ENCODE measurements around the gene CD59. TPM values are rescaled to one million over a fixed set of nuclear protein-coding genes. Genes with fewer than 3 reads are reported as not detected.
A peak's percentile ranks its signal among the peaks of the same experiment; 100 is the strongest.
"Not testable (repeated sequence)": the region's sequence is repeated elsewhere in the genome, so short reads cannot be mapped to it uniquely, and the experiment has no call there.

Gene CD59
- total and polyA plus RNA-seq, 2 of the 4 experiments (the other 2 are of a cell fraction) = 765 to 1,140 TPM

DNA sequence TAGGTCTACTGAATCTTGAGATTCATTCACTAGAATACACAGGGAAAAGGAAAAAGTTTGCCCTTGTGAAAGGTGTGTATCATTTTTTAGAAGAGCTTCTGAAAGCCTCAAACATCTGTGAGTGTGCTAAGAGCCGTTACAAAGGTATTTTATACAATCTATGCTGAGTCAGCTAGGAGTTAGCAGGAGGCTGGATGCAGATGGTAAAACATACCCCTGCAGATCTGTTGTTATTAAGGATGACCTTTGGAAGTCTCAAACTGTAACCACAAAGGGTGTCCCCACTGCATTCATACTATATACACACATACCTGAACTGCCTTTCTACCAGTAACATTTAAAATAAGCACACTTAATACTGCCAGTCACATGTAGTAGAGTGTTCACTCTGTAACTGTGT, 27.2 kb downstream of the CD59 start:
- H3K79me1 ChIP-seq (ENCODE audit: low read depth in 1 of 2, low read length in 2 of 2) = peaks cover 41 to 90% of the 10 kb centered on the region in 2 experiments
- ChIA-PET POLR2A (ENCODE audit: unreplicated experiment) (no interaction called here), CTCF (no interaction called here)
- no peak overlapping the region for H3K18ac ChIP-seq (ENCODE audit: low read depth, low read length)
- H3K36me3 ChIP-seq (ENCODE audit: control insufficient read depth, insufficient read depth, low read length) = peaks cover 37% of the 10 kb centered on the region
- no peak overlapping the region for H2BK5ac ChIP-seq (ENCODE audit: low read depth, low read length, poor library complexity, severe bottlenecking)
- H4K5ac ChIP-seq (ENCODE audit: low read depth, low read length) = no peak overlapping the region
- no peak overlapping the region for H4K8ac ChIP-seq (ENCODE audit: low read depth in 2 of 2, low read length in 2 of 2)
- H3K4me3 ChIP-seq (ENCODE audit: insufficient read depth, low read depth, low read length) = no peak overlapping the region
- no peak overlapping the region for H2BK120ac ChIP-seq (ENCODE audit: low read depth, low read length)
- H3K9me3 ChIP-seq (ENCODE audit: control insufficient read depth, insufficient read depth, low read length) = no peaks in the 10 kb centered on the region
- peaks cover 21% of the 10 kb centered on the region; the same call in 1 of the 2 replicates for H4K20me1 ChIP-seq (ENCODE audit: insufficient read depth, low read length)
- in situ Hi-C loops (cut with MboI; ENCODE audit: low sequenced_read_pairs) = no loop called here
- H3K4me1 ChIP-seq (ENCODE audit: control insufficient read depth, insufficient read depth, low read length) = peaks cover 13% of the 10 kb centered on the region
- no peak overlapping the region for H2AK5ac ChIP-seq (ENCODE audit: low read depth, low read length)
- H3K9me1 ChIP-seq (ENCODE audit: insufficient read depth, low read length) = peaks cover 34% of the 10 kb centered on the region
- no peak overlapping the region for H2AK9ac ChIP-seq (replicated peaks; ENCODE audit: low read depth, low read length, poor library complexity)
- no TSS peak for BruUV-seq (replicated peaks)
- TF ChIP-seq BHLHE40 (IDR thresholded peaks at IDR 0.05; ENCODE audit: low read depth, low read length) (no peak), MAFK (IDR thresholded peaks at IDR 0.05; ENCODE audit: low read depth, low read length) (peak; percentile 88)
- TF ChIP-seq, protein P1, sequence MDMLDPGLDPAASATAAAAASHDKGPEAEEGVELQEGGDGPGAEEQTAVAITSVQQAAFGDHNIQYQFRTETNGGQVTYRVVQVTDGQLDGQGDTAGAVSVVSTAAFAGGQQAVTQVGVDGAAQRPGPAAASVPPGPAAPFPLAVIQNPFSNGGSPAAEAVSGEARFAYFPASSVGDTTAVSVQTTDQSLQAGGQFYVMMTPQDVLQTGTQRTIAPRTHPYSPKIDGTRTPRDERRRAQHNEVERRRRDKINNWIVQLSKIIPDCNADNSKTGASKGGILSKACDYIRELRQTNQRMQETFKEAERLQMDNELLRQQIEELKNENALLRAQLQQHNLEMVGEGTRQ (IDR thresholded peaks at IDR 0.05; ENCODE audit: low read depth, low read length) = no peak
- dilution Hi-C loops (cut with HindIII; ENCODE audit: low sequenced_read_pairs, unreplicated experiment) = no loop called here
- no peak overlapping the region for H3K4ac ChIP-seq (ENCODE audit: low read depth, low read length)
- no peak overlapping the region for H3K14ac ChIP-seq (replicated peaks; ENCODE audit: low read depth, low read length)
- DNase-seq = peak; percentile 58
- H2AFZ ChIP-seq (replicated peaks; ENCODE audit: low read length, poor library complexity) = no peak overlapping the region
- ATAC-seq (ENCODE audit: low read depth) = peak; percentile 36
- no peak overlapping the region for H4K91ac ChIP-seq (ENCODE audit: insufficient read depth, low read depth, low read length)
- H3K56ac ChIP-seq (ENCODE audit: extremely low read depth, insufficient read depth, low read length) = no peak overlapping the region
- no peak overlapping the region for H3K4me2 ChIP-seq (ENCODE audit: low read depth, low read length)
- no peak overlapping the region for H2BK15ac ChIP-seq (ENCODE audit: low read depth, low read length)
- intact Hi-C loops (cut with micrococcal nuclease) = no loop called here
- H3K9ac ChIP-seq (ENCODE audit: low read depth, low read length) = no peak overlapping the region
- no peaks in the 10 kb centered on the region for H3K27me3 ChIP-seq (ENCODE audit: control insufficient read depth, insufficient read depth, low read length)
- no CpG with 5 or more reads among the region's 1 CpG for WGBS, 2 experiments (ENCODE audit: extremely low coverage in 2 of 2, insufficient read length in 1 of 2)
- H3K27ac ChIP-seq (ENCODE audit: insufficient read depth, low read length) = no peak overlapping the region
- no peak overlapping the region for H3K23ac ChIP-seq (ENCODE audit: low read depth, low read length)
- H2BK20ac ChIP-seq (ENCODE audit: low read depth, low read length) = no peak overlapping the region

DNA sequence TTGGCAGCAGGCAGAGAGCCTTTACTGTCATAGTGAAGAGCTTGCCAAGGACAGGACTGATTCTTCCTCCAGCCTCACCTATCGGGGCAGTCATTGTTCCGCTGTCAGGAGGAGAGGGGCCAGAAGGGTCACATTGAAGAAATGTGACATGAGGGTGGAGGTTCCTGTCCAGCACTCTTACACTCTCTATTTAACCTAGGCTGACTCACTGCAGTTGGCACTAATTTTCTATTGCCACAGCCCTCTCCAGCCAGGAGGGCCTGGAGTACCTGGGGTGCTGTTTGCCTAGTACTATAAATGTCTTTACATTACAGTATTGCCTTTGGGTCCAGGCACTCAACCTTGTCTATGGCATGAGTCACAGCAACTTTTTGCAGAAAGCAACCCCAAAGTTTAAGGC, 28.4 kb downstream of the CD59 start:
- H3K56ac ChIP-seq (ENCODE audit: extremely low read depth, insufficient read depth, low read length); H3K4ac ChIP-seq (ENCODE audit: low read depth, low read length); H4K91ac ChIP-seq (ENCODE audit: insufficient read depth, low read depth, low read length); H3K9ac ChIP-seq (ENCODE audit: low read depth, low read length); H3K27me3 ChIP-seq (ENCODE audit: control insufficient read depth, insufficient read depth, low read length); BruUV-seq (replicated peaks); ATAC-seq (ENCODE audit: low read depth); CTCF ChIA-PET; DNase-seq; H4K5ac ChIP-seq (ENCODE audit: low read depth, low read length); H3K4me2 ChIP-seq (ENCODE audit: low read depth, low read length); H2BK120ac ChIP-seq (ENCODE audit: low read depth, low read length); dilution Hi-C loops (cut with HindIII; ENCODE audit: low sequenced_read_pairs, unreplicated experiment); H3K18ac ChIP-seq (ENCODE audit: low read depth, low read length); H3K4me3 ChIP-seq (ENCODE audit: insufficient read depth, low read depth, low read length); H3K23ac ChIP-seq (ENCODE audit: low read depth, low read length); H2BK5ac ChIP-seq (ENCODE audit: low read depth, low read length, poor library complexity, severe bottlenecking); intact Hi-C loops (cut with micrococcal nuclease); H3K27ac ChIP-seq (ENCODE audit: insufficient read depth, low read length); H2AK9ac ChIP-seq (replicated peaks; ENCODE audit: low read depth, low read length, poor library complexity); H2BK15ac ChIP-seq (ENCODE audit: low read depth, low read length); H3K14ac ChIP-seq (replicated peaks; ENCODE audit: low read depth, low read length); H2BK20ac ChIP-seq (ENCODE audit: low read depth, low read length); POLR2A ChIA-PET (ENCODE audit: unreplicated experiment); H3K9me3 ChIP-seq (ENCODE audit: control insufficient read depth, insufficient read depth, low read length); in situ Hi-C loops (cut with MboI; ENCODE audit: low sequenced_read_pairs); H2AFZ ChIP-seq (replicated peaks; ENCODE audit: low read length, poor library complexity); H2AK5ac ChIP-seq (ENCODE audit: low read depth, low read length): not testable (repeated sequence)
- no CpG with 5 or more reads among the region's 2 CpGs for WGBS, 2 experiments (ENCODE audit: extremely low coverage in 2 of 2, insufficient read length in 1 of 2)
- Histone ChIP-seq H3K9me1 (ENCODE audit: insufficient read depth, low read length) (peaks cover 44% of the 10 kb centered on the region), H4K20me1 (ENCODE audit: insufficient read depth, low read length) (peaks cover 15% of the 10 kb centered on the region; the same call in 1 of the 2 replicates), H3K4me1 (ENCODE audit: control insufficient read depth, insufficient read depth, low read length) (peaks cover 21% of the 10 kb centered on the region), H3K36me3 (ENCODE audit: control insufficient read depth, insufficient read depth, low read length) (peaks cover 34% of the 10 kb centered on the region), H4K8ac (ENCODE audit: low read depth in 2 of 2, low read length in 2 of 2) (peak overlapping the region in 1 of 2 experiments; percentile 12; a peak in 1 of 4 replicates), H3K79me1 (ENCODE audit: low read depth in 1 of 2, low read length in 2 of 2) (peaks cover 40 to 90% of the 10 kb centered on the region in 2 experiments)
